Thymus (tissue), 11 donors: Measurements from ENCODE around the gene SERTAD1. TPM values are rescaled to one million over a fixed set of nuclear protein-coding genes. Genes with fewer than 3 reads are reported as not detected.
"Not testable (repeated sequence)": the region's sequence is repeated elsewhere in the genome, so short reads cannot be mapped to it uniquely, and the experiment has no call there.

Experiments used
- DNase-seq, 9 donors: peaks; one replicate each; pipeline ENCODE4 v3.0.0-alpha.2; 2013; ENCODE audit warnings: low spot score in 9 of 9, low read depth in 6 of 9, missing footprints in 1 of 9
- H3K27ac ChIP-seq, 2 donors: one replicate each; pipeline ENCODE4 v1.5.1; 2013; ENCODE audit warnings: control low read depth in 1 of 2, low read depth in 1 of 2, low read length in 1 of 2, mild to moderate bottlenecking in 1 of 2, moderate library complexity in 1 of 2
- H3K27me3 ChIP-seq, 2 donors: one replicate each; pipeline ENCODE4 v1.5.1; 2013; ENCODE audit warnings: low read length in 1 of 2; ENCODE audit not compliant: control insufficient read depth in 2 of 2, insufficient read depth in 1 of 2
- H3K36me3 ChIP-seq, 2 donors: one replicate each; pipeline ENCODE4 v1.5.1; 2013; ENCODE audit warnings: low read length in 1 of 2, mild to moderate bottlenecking in 1 of 2, moderate library complexity in 1 of 2; ENCODE audit not compliant: control insufficient read depth in 2 of 2, insufficient read depth in 2 of 2
- H3K4me1 ChIP-seq, 2 donors: one replicate each; pipeline ENCODE4 v1.5.1; 2013; ENCODE audit warnings: low read length in 2 of 2; ENCODE audit not compliant: control insufficient read depth in 2 of 2, insufficient read depth in 2 of 2
- H3K4me3 ChIP-seq, 2 donors: one replicate each; pipeline ENCODE4 v1.5.1; 2013; ENCODE audit warnings: low read length in 2 of 2, control low read depth in 1 of 2, mild to moderate bottlenecking in 1 of 2
- H3K9me3 ChIP-seq, 2 donors: one replicate each; pipeline ENCODE4 v1.5.1; 2013; ENCODE audit warnings: low read length in 1 of 2, mild to moderate bottlenecking in 1 of 2; ENCODE audit not compliant: control insufficient read depth in 2 of 2, insufficient read depth in 1 of 2
- WGBS: extraction: QIAGEN DNeasy Blood & Tissue Kit; methylation state at CpG from one replicate; pipeline ENCODE4 v1.1.7; 2013; 5-methylcytosine and 5-hydroxymethylcytosine counted together
- polyA plus RNA-seq: library from polyadenylated mRNA; stranded (reverse); fragments of 200-250 nt; gene quantifications from one replicate; pipeline ENCODE4 v1.2.3, GENCODE V29; 2013
- total RNA-seq: library from RNA; stranded (reverse); fragments of 120-200 nt; gene quantifications from one replicate; pipeline ENCODE4 v1.2.4, GENCODE V29; 2013
- donor health status: healthy.

SERTAD1 gene
- total and polyA plus RNA-seq, 2 donors = 7.6 to 15.4 TPM

DNA sequence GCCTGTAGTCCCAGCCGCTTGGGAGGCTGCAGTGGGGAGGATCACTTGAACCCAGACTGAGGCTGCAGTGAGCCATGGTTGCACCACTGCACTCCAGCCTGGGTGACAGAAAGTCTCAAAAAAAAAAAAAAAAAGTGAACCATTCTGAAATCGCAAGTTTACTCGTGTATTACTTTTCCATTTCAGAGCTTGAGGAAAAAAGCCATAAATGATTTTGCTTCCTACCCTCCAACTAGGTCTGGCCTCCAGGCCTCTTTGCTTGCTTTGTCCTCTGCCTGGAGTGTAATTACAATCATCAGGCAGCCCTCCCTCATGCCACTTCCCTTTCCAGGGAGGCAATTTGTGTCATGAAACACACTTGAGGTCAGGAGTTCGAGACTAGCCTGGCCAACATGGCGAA lies 31.3 kb upstream of the SERTAD1 start:
- no peak overlapping the region for H3K4me3 ChIP-seq
- no peaks in the 10 kb centered on the region for H3K9me3 ChIP-seq
- H3K27me3 ChIP-seq = no peaks in the 10 kb centered on the region
- H3K27ac ChIP-seq = no peak overlapping the region
- 98% methylated on average over 5 of the region's 5 CpGs for WGBS
- peaks cover 0 to 2% of the 10 kb centered on the region in 2 donors for H3K4me1 ChIP-seq
- no peak for DNase-seq
- no peaks in the 10 kb centered on the region for H3K36me3 ChIP-seq

DNA sequence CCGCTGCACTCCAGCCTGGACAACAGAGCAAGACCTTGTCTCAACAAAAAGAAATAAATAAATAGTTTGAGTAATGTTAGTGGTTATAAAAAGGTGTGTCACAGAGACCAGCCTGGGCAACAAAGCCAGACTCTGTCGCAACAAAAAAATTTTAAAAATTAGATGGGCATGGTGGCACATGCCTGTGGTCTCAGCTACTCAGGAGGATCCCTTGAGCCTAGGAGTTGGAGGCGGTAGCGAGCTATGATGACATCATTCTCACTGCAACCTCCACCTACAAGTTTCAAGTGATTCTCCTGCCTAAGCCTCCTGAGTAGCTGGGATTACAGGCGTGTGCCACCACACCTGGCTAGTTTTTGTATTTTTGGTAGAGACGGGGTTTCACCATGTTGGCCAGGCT lies 28.2 kb upstream of the SERTAD1 start:
- H3K36me3 ChIP-seq, H3K27me3 ChIP-seq, H3K27ac ChIP-seq: not testable (repeated sequence)

DNA sequence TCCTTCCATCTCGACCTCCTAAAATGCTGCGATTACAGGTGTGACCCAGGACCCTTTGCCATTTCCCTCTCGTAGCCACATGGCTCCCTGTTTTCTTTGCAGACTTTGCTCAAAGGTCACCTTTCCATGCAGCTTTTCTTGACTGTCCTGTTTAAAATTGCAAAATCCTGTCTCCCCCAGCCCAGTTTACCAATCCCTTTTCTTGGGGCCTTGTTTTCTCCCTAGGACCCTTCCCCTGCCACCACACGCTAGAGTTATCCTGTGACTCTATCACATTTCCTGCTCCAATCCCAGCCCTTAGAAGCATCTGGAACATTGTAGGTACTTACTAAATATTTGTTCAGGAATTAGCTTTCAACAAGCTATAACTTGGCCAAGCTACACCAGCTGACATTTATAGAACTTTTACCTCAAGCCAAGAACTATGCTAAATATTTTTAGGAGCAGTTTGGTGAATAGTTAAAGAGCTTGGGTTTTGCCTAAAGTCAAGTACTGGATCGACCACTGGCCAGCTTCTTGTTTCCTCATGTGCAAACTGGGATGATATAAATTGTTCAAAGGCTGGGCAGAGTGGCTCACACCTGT lies 27.5 kb upstream of the SERTAD1 start:
- WGBS = 95% methylated on average over 5 of the region's 5 CpGs
- Histone ChIP-seq H3K27ac (peak overlapping the region in 1 of 2 donors; percentile 47), H3K9me3 (no peaks in the 10 kb centered on the region), H3K36me3 (no peaks in the 10 kb centered on the region), H3K4me1 (no peaks in the 10 kb centered on the region), H3K4me3 (no peak overlapping the region), H3K27me3 (no peaks in the 10 kb centered on the region)
- DNase-seq = no peak

More for the DNA sequence above, 28.2 kb upstream of the SERTAD1 start:
- WGBS = 99% methylated on average over 6 of the region's 6 CpGs
- H3K4me3 ChIP-seq, H3K4me1 ChIP-seq, H3K9me3 ChIP-seq, DNase-seq: not testable (repeated sequence)

- no peak for DNase-seq
- 93% methylated on average over 5 of the region's 5 CpGs for WGBS
- Histone ChIP-seq H3K36me3 (no peaks in the 10 kb centered on the region), H3K4me1 (no peaks in the 10 kb centered on the region), H3K9me3 (no peaks in the 10 kb centered on the region), H3K27ac (no peak overlapping the region), H3K27me3 (no peaks in the 10 kb centered on the region), H3K4me3 (no peak overlapping the region)
Measured at GRCh38 chr19:40452016-40452415, 26.2 kb upstream of the SERTAD1 start.

DNA sequence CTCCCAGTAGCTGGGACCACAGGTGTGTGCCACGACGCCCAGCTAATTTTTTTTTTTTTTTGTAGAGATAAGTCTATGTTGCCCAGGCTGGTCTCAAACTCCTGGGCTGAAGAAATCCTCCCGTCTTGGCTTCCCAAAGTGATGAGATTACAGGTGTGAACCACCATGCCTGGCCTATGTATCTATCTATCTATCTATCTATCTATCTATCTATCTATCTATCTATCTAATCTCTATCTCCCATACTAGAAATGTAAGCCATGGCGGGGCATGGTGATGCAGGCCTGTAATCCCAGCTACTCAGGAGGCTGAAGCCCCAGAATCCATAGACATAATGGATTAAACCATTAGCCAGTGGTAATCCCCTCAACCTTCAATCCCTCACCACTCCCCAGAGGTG lies 24.9 kb upstream of the SERTAD1 start:
- Histone ChIP-seq H3K9me3 (no peaks in the 10 kb centered on the region), H3K36me3 (no peaks in the 10 kb centered on the region), H3K27me3 (no peaks in the 10 kb centered on the region), H3K4me1 (no peaks in the 10 kb centered on the region), H3K27ac (no peak overlapping the region), H3K4me3 (no peak overlapping the region)
- no peak for DNase-seq
- WGBS = 95% methylated on average over 4 of the region's 4 CpGs

DNA sequence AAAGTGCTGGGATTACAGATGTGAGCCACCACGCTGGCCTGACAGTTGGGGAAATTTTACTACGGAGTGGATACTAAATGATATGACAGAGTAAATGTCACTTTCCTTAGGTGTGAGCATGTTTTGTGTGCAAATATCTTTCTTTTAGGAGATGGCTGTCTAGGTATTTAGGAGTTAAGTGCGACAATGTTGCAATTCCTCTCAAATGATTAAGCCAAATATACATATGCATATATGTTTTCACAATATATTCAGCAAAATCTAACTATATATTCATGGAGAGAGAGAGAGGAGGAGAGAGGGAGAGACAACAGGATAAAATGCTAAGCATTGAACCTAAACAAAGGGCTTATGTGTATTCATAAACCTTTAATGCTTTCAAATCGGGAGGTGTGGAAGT lies 23.7 kb upstream of the SERTAD1 start:
- WGBS = 97% methylated on average over 4 of the region's 4 CpGs
- Histone ChIP-seq H3K4me1 (peaks cover 3 to 5% of the 10 kb centered on the region in 2 donors), H3K36me3 (no peaks in the 10 kb centered on the region), H3K4me3 (no peak overlapping the region), H3K9me3 (no peaks in the 10 kb centered on the region), H3K27ac (no peak overlapping the region), H3K27me3 (no peaks in the 10 kb centered on the region)
- DNase-seq = no peak

DNA sequence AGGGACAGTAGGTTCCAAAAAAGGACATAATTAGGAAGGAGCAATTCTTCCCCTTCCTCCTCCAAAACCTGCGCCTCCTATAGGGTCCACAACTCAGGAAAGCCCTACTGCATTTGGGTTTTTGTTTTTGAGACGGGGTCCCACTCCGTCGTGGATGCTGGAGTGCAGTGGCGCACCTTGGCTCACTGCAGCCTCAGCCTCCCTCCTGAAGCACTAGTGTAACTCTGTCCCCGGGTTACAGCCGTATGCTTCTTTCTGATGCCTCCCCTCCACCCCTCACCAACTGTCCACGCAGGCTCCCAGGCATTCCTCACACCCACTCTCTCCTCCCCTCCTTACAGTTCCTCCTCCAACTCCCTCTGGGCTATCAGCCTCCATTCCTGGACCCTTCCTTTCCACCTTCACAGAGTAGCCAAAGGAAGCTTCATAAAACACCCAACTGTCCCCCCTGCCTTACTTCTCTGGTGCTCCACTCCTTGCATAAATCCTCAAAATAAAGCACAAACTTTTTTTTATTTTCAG lies 20.5 kb upstream of the SERTAD1 start:
- H3K4me1 ChIP-seq = peaks cover 8 to 13% of the 10 kb centered on the region in 2 donors
- no peaks in the 10 kb centered on the region for H3K9me3 ChIP-seq
- H3K4me3 ChIP-seq = no peak overlapping the region
- DNase-seq = no peak
- peaks cover 9% of the 10 kb centered on the region in 2 donors for H3K36me3 ChIP-seq
- no peaks in the 10 kb centered on the region for H3K27me3 ChIP-seq
- H3K27ac ChIP-seq = peak overlapping the region in 1 of 2 donors; percentile 33
- 94% methylated on average over 8 of the region's 8 CpGs for WGBS

DNA sequence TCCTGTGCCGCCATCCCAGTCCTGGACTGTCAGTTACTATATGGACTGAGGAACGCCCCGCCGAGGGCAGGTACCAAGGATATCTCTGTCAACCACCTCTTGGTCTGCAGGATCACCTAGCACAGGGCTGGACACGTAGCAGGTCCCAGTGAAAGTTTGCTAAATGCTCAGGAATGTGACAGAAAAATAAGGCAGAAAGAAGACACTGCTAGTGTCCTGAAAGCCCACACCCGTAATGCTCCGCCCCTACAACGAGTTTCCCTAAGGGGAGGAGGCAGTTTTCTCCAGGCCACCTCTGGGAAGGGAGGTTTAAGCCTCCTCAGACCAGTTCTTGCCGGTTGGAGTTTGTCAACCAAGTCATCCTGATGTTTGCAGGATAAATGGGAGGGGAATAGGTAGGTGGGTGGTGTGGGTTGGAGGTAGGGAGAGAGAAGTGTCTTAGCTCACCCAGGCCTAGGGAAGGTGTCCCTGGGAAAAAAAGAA lies 20.0 kb upstream of the SERTAD1 start:
- peaks cover 8 to 13% of the 10 kb centered on the region in 2 donors for H3K4me1 ChIP-seq
- WGBS = 94% methylated on average over 9 of the region's 9 CpGs
- H3K4me3 ChIP-seq = no peak overlapping the region
- no peak for DNase-seq
- H3K9me3 ChIP-seq = no peaks in the 10 kb centered on the region
- H3K27ac ChIP-seq = peak overlapping the region; percentile 53 to 66
- H3K36me3 ChIP-seq = peaks cover 14% of the 10 kb centered on the region in 2 donors
- no peaks in the 10 kb centered on the region for H3K27me3 ChIP-seq

DNA sequence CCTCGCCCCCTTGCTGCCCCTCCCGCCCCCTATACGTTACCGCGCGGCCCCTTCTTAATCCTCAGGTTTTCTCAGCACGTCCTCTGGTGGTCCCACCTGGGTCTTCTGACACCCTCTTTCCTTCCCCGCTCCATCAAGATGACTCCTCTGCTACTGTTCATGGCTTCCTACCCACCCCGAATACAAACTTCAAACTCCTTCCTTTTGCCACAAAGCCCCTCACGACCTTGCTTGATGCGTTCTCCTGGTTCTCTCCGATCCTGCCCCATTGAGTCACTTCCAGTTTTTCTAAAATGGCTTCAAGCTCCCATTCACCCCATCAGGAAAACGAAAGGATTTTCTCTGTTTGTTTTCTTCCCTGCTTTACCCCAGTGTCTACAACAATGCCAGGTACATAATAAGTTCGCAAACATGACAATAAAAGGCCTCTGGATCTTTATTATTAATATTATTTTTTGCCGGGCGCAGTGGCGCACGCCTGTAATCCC lies 19.1 kb upstream of the SERTAD1 start:
- Histone ChIP-seq H3K36me3 (peaks cover 19 to 22% of the 10 kb centered on the region in 2 donors), H3K9me3 (no peaks in the 10 kb centered on the region), H3K4me1 (peaks cover 8 to 16% of the 10 kb centered on the region in 2 donors), H3K27me3 (no peaks in the 10 kb centered on the region), H3K4me3 (peak overlapping the region; percentile 75 to 90), H3K27ac (peak overlapping the region; percentile 48 to 99)
- no peak for DNase-seq
- 26% methylated on average over 18 of the region's 18 CpGs for WGBS
